ENCODE results near the gene EIF5. TPM values are rescaled to one million over a fixed set of nuclear protein-coding genes. Genes with fewer than 3 reads are reported as not detected.

EIF5 gene
- total and polyA plus RNA-seq, 2 of the 8 experiments (the other 6 are each of a cell fraction or from before 2014, with no cell fraction given): 179 to 323 TPM

GRCh38 chr14:103361867-103362266 lies 27.8 kb downstream of the EIF5 start:
- Histone ChIP-seq H4K8ac (ENCODE audit: extremely low read depth, insufficient read depth, low read length) (no peak overlapping the region), H2BK12ac (ENCODE audit: low read depth, low read length) (no peak overlapping the region), H3K4me2 (ENCODE audit: insufficient read depth in 1 of 2, low read depth in 2 of 2, low read length in 2 of 2) (no peak overlapping the region), H2BK15ac (ENCODE audit: low read length) (no peak overlapping the region), H2BK5ac (ENCODE audit: low read depth, low read length) (0 out of 2 replicates have a peak overlapping the region, but pooled peaks have one; percentile 5), H2BK120ac (replicated peaks; ENCODE audit: low read depth, low read length) (no peak overlapping the region), H2BK20ac (ENCODE audit: low read length) (no peak overlapping the region), H4K5ac (ENCODE audit: insufficient read length, low read depth, low read length) (no peak overlapping the region), H3K79me1 (ENCODE audit: low read depth, low read length) (no peaks in the 10 kb centered on the region), H3K36me3 (ENCODE audit: control insufficient read depth in 2 of 4, insufficient read depth in 4 of 4, low read length in 3 of 4) (no peaks in the 10 kb centered on the region), H3K9ac (replicated peaks in 1 of 4; ENCODE audit: extremely low read depth in 1 of 4, low read depth in 3 of 4, low read length in 3 of 4) (no peak overlapping the region), H3K14ac (ENCODE audit: insufficient read length) (no peak overlapping the region), H3K4me3 (ENCODE audit: extremely low read depth in 1 of 4, insufficient read depth in 2 of 4, low read depth in 3 of 4, low read length in 4 of 4) (no peak overlapping the region), H3K4ac (replicated peaks; ENCODE audit: insufficient read length, low read depth, low read length) (no peak overlapping the region), H3K4me1 (replicated peaks in 1 of 4; ENCODE audit: control insufficient read depth in 3 of 4, insufficient read depth in 4 of 4, low read length in 3 of 4) (no peaks in the 10 kb centered on the region), H3K79me2 (ENCODE audit: control insufficient read depth in 1 of 2, insufficient read depth in 2 of 2, low read length in 2 of 2) (no peaks in the 10 kb centered on the region), H3K9me3 (ENCODE audit: insufficient read depth in 2 of 2, low read depth in 1 of 2, low read length in 1 of 2) (peaks cover 0 to 7% of the 10 kb centered on the region in 2 experiments; a peak in 1 of 4 replicates), H3K18ac (ENCODE audit: extremely low read depth, low read length) (no peak overlapping the region), H3K23ac (ENCODE audit: insufficient read length) (no peak overlapping the region), H3K23me2 (ENCODE audit: low read depth, low read length) (no peaks in the 10 kb centered on the region), H3K27me3 (replicated peaks in 1 of 4; ENCODE audit: control insufficient read depth in 3 of 4, extremely low read depth in 1 of 4, insufficient read depth in 3 of 4, low read length in 3 of 4) (no peaks in the 10 kb centered on the region), H4K20me1 (replicated peaks in 1 of 2; ENCODE audit: control insufficient read depth in 1 of 2, insufficient read depth in 2 of 2, low read length in 2 of 2) (no peaks in the 10 kb centered on the region), H3K56ac (replicated peaks; ENCODE audit: insufficient read length, low read depth, low read length) (no peak overlapping the region), H2AFZ (ENCODE audit: low read length) (peak overlapping the region; percentile 59; the same call in 1 of the 2 replicates), H2AK5ac (ENCODE audit: low read depth, low read length) (no peak overlapping the region), H3K27ac (ENCODE audit: low read depth, low read length) (no peak overlapping the region), H4K91ac (replicated peaks; ENCODE audit: insufficient read length, low read length) (no peak overlapping the region)
- ChIA-PET POLR2A (ENCODE audit: partially characterized antibody) (interaction anchor here (1.4 to 1.9 kb wide), 4 partner anchors 14 to 25 kb away, joined by 3 to 7 read pairs (median 4); no protein-coding TSS in a partner anchor), CTCF (ENCODE audit: partially characterized antibody) (interaction anchor here (0.7 kb wide), 1 partner anchor 207 kb away, joined by 3 read pairs; no protein-coding TSS in a partner anchor)
- FAIRE-seq: no peak
- no peak for DNase-seq (ENCODE audit: low read depth in 1 of 2, low spot score in 2 of 2)
- 96% methylated on average over 5 of the region's 5 CpGs; no CpG with 5 or more reads in 1 of the 2 experiments for WGBS, 2 experiments (ENCODE audit: extremely low coverage in 1 of 2, insufficient coverage in 1 of 2, insufficient read length in 1 of 2, insufficient replicate concordance in 2 of 2, low coverage in 1 of 2, low lambda C conversion rate in 2 of 2, missing lambda C conversion rate in 1 of 2)
- TF ChIP-seq RAD21 (IDR thresholded peaks at IDR 0.05 in 1 of 2, conservative IDR thresholded peaks at IDR 0.05 in 1 of 2; ENCODE audit: low read depth in 2 of 2, low read length in 2 of 2): no peak
- TF ChIP-seq CEBPB (IDR thresholded peaks at IDR 0.05; ENCODE audit: low read depth, low read length): peak; percentile 63; the same call in 1 of the 2 replicates
